H1 (cell line): ENCODE measurements around the gene TRIB2. TPM values are rescaled to one million over a fixed set of nuclear protein-coding genes. Genes with fewer than 3 reads are reported as not detected.

Source experiments
- ASH2L ChIP-seq: fragments of 200-600, 300-600 bp; sonication (generic); IDR thresholded peaks from one replicate; pipeline ENCODE4 v1.7.1; 2017; ENCODE audit warnings: low read length
- CEBPB ChIP-seq: IDR thresholded peaks from 2 replicates; pipeline ENCODE4 v1.6.1; 2012; ENCODE audit warnings: low read depth, low read length
- HDAC2 ChIP-seq, 2 experiments: fragments of 300-600 bp in 1 of 2; sonication (generic) in 1 of 2; IDR thresholded peaks; 2 replicates each; pipeline ENCODE4 v1.6.1; 2011 to 2012; ENCODE audit warnings: low read depth in 2 of 2, low read length in 2 of 2, mild to moderate bottlenecking in 2 of 2, moderate library complexity in 2 of 2, borderline replicate concordance in 1 of 2, inconsistent platforms in 1 of 2
- JUN ChIP-seq: IDR thresholded peaks from 2 replicates; pipeline ENCODE4 v1.6.1; 2011; ENCODE audit warnings: low read depth, mild to moderate bottlenecking, improper control_type of control experiment, low read length
- POLR2A ChIP-seq, 2 experiments: IDR thresholded peaks; 1 replicate in 1 of 2; 2 replicates in 1 of 2; pipeline ENCODE4 v1.6.1; 2011; ENCODE audit warnings: low read depth in 2 of 2, low read length in 2 of 2, mild to moderate bottlenecking in 2 of 2; ENCODE audit errors: control extremely low read depth in 1 of 2
- RAD21 ChIP-seq, 2 experiments: IDR thresholded peaks in 1 of 2; conservative IDR thresholded peaks in 1 of 2; 2 replicates each; pipeline ENCODE4 v1.6.1; 2011; ENCODE audit warnings: low read depth in 2 of 2, low read length in 2 of 2, improper control_type of control experiment in 1 of 2, inconsistent platforms in 1 of 2, mild to moderate bottlenecking in 1 of 2, moderate library complexity in 1 of 2
- RBBP5 ChIP-seq: IDR thresholded peaks from 2 replicates; pipeline ENCODE4 v1.7.1; 2012; ENCODE audit warnings: low read depth, mild to moderate bottlenecking, inconsistent platforms, low read length, moderate library complexity, borderline replicate concordance
- SIX5 ChIP-seq: IDR thresholded peaks from 2 replicates; pipeline ENCODE4 v1.6.1; 2011; ENCODE audit warnings: mild to moderate bottlenecking, low read depth, low read length
- YY1 ChIP-seq: IDR thresholded peaks from 2 replicates; pipeline ENCODE4 v1.6.1; 2011; ENCODE audit warnings: low read depth, mild to moderate bottlenecking, low read length
- polyA plus RNA-seq, 7 experiments: library from polyadenylated mRNA; depleted of rRNA in 3 of 7; stranded (reverse) in 5 of 7; unstranded in 2 of 7; fragments of >200 nt in 5 of 7; fragments of 200-250 nt in 2 of 7; gene quantifications; 1 replicate in 5 of 7; 2 replicates in 1 of 7; 4 replicates in 1 of 7; pipeline versions ENCODE4 v1.2.1 to v1.2.3, GENCODE V29; 2011 to 2013; ENCODE audit warnings: missing spikeins in 2 of 7, mixed read lengths in 2 of 7
- total RNA-seq: library from RNA; stranded (reverse); fragmentation: NEBNext Ultra II Directional; extraction: Animal tissue kit (Norgen Biotek cat#: 25700); gene quantifications from 2 replicates; pipeline ENCODE4 v1.2.1, GENCODE V29; 2021
- TF ChIP-seq, protein P1 (sequence below): fragments of 300-600 bp; sonication (generic); IDR thresholded peaks from 2 replicates; pipeline ENCODE4 v1.7.1; 2012; ENCODE audit warnings: low read length, moderate library complexity, mild to moderate bottlenecking, inconsistent platforms; ENCODE audit not compliant: insufficient replicate concordance
- TF ChIP-seq, protein P2 (sequence below): IDR thresholded peaks from 2 replicates; pipeline ENCODE4 v1.6.1; 2011; ENCODE audit warnings: low read depth, mild to moderate bottlenecking, low read length; ENCODE audit not compliant: insufficient read depth

TRIB2 gene
- total and polyA plus RNA-seq, 2 of the 8 experiments (the other 6 are each of a cell fraction or from before 2014, with no cell fraction given), result 40.8 to 57.0 TPM

DNA sequence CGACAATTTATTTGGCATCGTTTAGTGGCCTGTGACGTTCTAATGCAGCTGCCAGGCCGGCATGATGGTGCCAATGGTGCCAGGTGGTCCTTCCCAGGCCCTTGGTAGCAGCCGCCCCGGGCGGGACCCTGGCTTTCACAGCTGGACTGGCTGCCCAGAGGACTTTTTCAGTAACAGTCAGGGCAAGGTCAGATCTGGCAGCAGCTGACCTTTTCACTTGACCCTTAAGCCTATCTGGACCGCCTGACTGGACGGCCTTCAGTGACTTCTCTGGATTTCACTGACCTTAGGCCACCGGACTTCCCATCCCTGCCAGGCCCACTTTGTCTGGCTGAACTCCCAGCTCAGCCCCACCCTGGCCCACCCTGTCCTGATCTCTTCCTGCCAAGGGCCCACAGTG is 15.9 kb downstream of the TRIB2 start (continued):
- TF ChIP-seq, protein P1, sequence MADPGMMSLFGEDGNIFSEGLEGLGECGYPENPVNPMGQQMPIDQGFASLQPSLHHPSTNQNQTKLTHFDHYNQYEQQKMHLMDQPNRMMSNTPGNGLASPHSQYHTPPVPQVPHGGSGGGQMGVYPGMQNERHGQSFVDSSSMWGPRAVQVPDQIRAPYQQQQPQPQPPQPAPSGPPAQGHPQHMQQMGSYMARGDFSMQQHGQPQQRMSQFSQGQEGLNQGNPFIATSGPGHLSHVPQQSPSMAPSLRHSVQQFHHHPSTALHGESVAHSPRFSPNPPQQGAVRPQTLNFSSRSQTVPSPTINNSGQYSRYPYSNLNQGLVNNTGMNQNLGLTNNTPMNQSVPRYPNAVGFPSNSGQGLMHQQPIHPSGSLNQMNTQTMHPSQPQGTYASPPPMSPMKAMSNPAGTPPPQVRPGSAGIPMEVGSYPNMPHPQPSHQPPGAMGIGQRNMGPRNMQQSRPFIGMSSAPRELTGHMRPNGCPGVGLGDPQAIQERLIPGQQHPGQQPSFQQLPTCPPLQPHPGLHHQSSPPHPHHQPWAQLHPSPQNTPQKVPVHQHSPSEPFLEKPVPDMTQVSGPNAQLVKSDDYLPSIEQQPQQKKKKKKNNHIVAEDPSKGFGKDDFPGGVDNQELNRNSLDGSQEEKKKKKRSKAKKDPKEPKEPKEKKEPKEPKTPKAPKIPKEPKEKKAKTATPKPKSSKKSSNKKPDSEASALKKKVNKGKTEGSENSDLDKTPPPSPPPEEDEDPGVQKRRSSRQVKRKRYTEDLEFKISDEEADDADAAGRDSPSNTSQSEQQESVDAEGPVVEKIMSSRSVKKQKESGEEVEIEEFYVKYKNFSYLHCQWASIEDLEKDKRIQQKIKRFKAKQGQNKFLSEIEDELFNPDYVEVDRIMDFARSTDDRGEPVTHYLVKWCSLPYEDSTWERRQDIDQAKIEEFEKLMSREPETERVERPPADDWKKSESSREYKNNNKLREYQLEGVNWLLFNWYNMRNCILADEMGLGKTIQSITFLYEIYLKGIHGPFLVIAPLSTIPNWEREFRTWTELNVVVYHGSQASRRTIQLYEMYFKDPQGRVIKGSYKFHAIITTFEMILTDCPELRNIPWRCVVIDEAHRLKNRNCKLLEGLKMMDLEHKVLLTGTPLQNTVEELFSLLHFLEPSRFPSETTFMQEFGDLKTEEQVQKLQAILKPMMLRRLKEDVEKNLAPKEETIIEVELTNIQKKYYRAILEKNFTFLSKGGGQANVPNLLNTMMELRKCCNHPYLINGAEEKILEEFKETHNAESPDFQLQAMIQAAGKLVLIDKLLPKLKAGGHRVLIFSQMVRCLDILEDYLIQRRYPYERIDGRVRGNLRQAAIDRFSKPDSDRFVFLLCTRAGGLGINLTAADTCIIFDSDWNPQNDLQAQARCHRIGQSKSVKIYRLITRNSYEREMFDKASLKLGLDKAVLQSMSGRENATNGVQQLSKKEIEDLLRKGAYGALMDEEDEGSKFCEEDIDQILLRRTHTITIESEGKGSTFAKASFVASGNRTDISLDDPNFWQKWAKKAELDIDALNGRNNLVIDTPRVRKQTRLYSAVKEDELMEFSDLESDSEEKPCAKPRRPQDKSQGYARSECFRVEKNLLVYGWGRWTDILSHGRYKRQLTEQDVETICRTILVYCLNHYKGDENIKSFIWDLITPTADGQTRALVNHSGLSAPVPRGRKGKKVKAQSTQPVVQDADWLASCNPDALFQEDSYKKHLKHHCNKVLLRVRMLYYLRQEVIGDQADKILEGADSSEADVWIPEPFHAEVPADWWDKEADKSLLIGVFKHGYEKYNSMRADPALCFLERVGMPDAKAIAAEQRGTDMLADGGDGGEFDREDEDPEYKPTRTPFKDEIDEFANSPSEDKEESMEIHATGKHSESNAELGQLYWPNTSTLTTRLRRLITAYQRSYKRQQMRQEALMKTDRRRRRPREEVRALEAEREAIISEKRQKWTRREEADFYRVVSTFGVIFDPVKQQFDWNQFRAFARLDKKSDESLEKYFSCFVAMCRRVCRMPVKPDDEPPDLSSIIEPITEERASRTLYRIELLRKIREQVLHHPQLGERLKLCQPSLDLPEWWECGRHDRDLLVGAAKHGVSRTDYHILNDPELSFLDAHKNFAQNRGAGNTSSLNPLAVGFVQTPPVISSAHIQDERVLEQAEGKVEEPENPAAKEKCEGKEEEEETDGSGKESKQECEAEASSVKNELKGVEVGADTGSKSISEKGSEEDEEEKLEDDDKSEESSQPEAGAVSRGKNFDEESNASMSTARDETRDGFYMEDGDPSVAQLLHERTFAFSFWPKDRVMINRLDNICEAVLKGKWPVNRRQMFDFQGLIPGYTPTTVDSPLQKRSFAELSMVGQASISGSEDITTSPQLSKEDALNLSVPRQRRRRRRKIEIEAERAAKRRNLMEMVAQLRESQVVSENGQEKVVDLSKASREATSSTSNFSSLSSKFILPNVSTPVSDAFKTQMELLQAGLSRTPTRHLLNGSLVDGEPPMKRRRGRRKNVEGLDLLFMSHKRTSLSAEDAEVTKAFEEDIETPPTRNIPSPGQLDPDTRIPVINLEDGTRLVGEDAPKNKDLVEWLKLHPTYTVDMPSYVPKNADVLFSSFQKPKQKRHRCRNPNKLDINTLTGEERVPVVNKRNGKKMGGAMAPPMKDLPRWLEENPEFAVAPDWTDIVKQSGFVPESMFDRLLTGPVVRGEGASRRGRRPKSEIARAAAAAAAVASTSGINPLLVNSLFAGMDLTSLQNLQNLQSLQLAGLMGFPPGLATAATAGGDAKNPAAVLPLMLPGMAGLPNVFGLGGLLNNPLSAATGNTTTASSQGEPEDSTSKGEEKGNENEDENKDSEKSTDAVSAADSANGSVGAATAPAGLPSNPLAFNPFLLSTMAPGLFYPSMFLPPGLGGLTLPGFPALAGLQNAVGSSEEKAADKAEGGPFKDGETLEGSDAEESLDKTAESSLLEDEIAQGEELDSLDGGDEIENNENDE, result no peak
- TF ChIP-seq, protein P2, sequence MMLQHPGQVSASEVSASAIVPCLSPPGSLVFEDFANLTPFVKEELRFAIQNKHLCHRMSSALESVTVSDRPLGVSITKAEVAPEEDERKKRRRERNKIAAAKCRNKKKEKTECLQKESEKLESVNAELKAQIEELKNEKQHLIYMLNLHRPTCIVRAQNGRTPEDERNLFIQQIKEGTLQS, result no peak
- no peak for TF ChIP-seq SIX5
- TF ChIP-seq RAD21 (IDR thresholded peaks at IDR 0.05 in 1 of 2, conservative IDR thresholded peaks at IDR 0.05 in 1 of 2; ENCODE audit: low read depth in 2 of 2, low read length in 2 of 2), result no peak
- TF ChIP-seq CEBPB, result no peak
- no peak for TF ChIP-seq YY1
- TF ChIP-seq POLR2A (IDR thresholded peaks at IDR 0.05; ENCODE audit: control extremely low read depth in 1 of 2, low read depth in 2 of 2, low read length in 2 of 2), result no peak
- TF ChIP-seq HDAC2 (IDR thresholded peaks at IDR 0.05; ENCODE audit: borderline replicate concordance in 1 of 2, low read depth in 2 of 2, low read length in 2 of 2), result no peak
- no peak for TF ChIP-seq JUN
- no peak for TF ChIP-seq ASH2L
- no peak for TF ChIP-seq RBBP5
